Hematopoietic multipotent progenitor cell treated with erythropoietin and hydrocortisone succinate and interleukin-3 and kit ligand, for 15 days (in vitro differentiated cells): ENCODE results near the gene TCF19.

Source experiments
- DNase-seq: peaks from one replicate; pipeline ENCODE4 v3.0.0-alpha.2; 2015; ENCODE audit warnings: low spot score

Gene TCF19

GRCh38 chr6:31210123-31210522 is 51.7 kb downstream of the TCF19 start:
- DNase-seq = no peak

GRCh38 chr6:31210741-31211532 is 52.5 kb downstream of the TCF19 start:
- DNase-seq = no peak
